GM20000 (cell line): ENCODE data around the gene TEX54.
"Not testable (repeated sequence)": the region's sequence is repeated elsewhere in the genome, so short reads cannot be mapped to it uniquely, and the experiment has no call there.

Experiments
- DNase-seq: peaks from one replicate; pipeline ENCODE4 v3.0.0; 2012; ENCODE audit warnings: low spot score
- TF ChIP-seq, protein P1 (sequence below): IDR thresholded peaks from 2 replicates; pipeline ENCODE4 v1.5.1; 2012; ENCODE audit warnings: mild to moderate bottlenecking, control low read depth; ENCODE audit errors: extremely low read depth, missing control alignments

TEX54 gene

GRCh38 chr11:62876712-62877111, 44.1 kb upstream of the TEX54 start:
- TF ChIP-seq, protein P1, sequence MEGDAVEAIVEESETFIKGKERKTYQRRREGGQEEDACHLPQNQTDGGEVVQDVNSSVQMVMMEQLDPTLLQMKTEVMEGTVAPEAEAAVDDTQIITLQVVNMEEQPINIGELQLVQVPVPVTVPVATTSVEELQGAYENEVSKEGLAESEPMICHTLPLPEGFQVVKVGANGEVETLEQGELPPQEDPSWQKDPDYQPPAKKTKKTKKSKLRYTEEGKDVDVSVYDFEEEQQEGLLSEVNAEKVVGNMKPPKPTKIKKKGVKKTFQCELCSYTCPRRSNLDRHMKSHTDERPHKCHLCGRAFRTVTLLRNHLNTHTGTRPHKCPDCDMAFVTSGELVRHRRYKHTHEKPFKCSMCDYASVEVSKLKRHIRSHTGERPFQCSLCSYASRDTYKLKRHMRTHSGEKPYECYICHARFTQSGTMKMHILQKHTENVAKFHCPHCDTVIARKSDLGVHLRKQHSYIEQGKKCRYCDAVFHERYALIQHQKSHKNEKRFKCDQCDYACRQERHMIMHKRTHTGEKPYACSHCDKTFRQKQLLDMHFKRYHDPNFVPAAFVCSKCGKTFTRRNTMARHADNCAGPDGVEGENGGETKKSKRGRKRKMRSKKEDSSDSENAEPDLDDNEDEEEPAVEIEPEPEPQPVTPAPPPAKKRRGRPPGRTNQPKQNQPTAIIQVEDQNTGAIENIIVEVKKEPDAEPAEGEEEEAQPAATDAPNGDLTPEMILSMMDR = no peak
- DNase-seq = no peak

DNA sequence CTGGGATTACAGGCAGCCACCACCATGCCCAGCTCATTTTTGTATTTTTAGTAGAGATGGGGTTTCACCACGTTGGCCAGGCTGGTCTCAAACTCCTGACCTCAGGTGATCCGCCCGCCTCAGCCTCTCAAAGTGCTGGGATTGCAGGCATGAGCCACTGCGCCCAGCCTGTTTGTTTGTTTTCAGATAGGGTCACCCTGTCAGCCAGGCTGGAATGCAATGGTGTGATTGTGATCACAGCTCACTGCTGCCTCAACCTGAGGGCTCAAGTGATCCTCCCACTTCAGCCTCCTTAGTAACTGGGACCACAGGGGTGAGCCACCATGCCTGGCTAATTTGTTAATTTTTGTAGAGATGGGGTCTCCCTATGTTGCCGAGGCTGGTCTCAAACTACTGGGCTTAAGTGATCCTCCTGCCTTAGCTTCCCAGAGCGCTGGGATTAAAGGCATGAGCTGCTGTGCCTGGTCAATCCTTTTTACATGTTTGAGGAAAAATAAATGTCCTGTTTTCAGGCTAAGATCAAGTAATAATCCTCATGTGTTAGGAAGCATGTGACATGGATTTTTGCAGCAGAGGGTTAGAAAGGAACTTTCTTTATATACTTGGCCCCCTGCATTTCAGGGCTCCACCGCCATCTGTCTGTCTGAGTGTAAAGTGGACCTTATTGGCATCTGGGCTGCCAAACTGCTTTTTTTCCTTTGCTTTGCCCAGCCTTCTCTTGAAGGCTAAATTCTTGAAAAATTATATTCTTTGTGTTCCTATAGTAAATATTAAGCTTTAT, 43.2 kb upstream of the TEX54 start:
- DNase-seq = no peak
- TF ChIP-seq, protein P1 = no peak

DNA sequence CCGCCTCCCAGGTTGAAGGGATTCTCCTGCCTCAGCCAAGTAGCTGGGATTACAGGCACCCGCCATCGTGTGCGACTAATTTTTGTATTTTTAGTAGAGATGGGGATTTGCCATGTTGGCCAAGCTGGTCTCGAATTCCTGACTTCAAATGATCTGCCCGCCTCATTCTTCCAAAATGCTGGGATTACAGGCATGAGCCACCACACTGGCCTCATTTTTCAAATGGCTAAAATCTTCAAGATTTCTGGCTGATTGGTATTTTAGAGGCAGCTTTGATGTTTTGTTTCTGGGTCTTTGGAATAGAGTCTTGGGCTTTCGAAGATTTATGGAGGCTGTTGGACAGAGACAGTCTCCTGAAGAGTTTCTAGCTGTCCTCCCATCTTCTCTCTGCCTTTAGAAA, 42.2 kb upstream of the TEX54 start:
- TF ChIP-seq, protein P1 = no peak
- no peak for DNase-seq

DNA sequence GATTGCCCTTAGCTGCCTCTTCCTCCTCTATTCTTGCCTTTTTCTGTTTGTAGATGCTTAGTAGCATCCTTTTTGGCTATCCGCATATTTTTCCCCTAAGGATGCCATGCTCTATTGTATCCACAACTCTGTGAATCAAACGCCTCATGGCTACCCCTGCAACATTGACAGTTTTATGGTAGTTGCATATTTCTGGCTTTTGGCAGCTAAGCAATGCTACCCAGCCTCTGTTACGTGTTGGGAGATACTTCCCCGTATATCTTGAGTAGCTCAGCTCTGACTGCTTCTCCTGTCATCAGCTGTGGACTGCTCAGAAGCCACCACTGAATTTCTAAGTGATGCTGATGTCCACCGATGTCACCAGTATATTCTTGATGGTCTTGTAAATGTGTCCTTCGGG, 33.0 kb upstream of the TEX54 start:
- TF ChIP-seq, protein P1 = no peak
- no peak for DNase-seq

GRCh38 chr11:62863687-62864335, 31.2 kb upstream of the TEX54 start:
- no peak for DNase-seq
- TF ChIP-seq, protein P1 = no peak

- not testable (repeated sequence) for DNase-seq
Measured at GRCh38 chr11:62861564-62862192, 29.0 kb upstream of the TEX54 start.

DNA sequence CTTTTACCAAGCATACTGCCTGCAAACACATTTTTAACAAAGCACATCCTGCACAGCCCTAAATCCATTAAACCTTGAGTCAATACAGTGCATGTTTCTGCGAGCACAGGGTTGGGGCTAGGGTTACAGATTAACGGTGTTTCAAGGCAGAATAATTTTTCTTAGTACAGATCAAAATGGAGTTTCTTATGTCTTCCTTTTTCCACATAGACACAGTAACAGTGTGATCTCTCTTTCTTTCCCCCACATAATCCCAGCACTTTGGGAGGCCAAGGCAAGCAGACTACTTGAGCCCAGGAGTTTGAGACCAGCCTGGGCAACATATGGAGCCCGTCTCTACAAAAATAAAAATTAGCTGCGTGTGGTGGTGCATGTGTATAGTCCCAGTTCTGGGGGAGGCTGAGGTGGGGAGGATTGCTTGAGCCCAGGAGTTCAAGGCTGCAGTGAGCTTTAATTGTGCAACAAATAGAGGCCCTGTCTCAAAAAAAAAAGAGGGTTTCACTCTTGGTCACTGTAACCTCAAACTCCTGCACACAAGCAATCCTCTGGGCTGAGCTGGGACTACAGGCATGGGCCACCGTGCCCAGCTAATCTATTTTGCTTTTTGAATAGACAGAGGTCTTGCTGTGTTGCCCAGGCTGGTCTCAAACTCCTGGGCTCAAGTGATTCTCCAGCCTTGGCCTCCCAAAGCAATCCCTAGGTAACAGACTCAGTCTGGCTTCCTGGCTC, 28.4 kb upstream of the TEX54 start:
- no peak for DNase-seq
- TF ChIP-seq, protein P1 = no peak

- DNase-seq = not testable (repeated sequence)
Measured at GRCh38 chr11:62859281-62859703, 26.7 kb upstream of the TEX54 start.
